B cell (primary cell): ENCODE results near the gene PRKAG2. TPM values are rescaled to one million over a fixed set of nuclear protein-coding genes. Genes with fewer than 3 reads are reported as not detected.

Source experiments
- ATAC-seq: fragments of 200-7000 bp; cut with Tn5 transposase; one replicate; pipeline ENCODE4 v1.10.0; 2021; ENCODE audit warnings: low read depth, mild to moderate bottlenecking, moderate number of reproducible peaks, moderate library complexity
- CTCF ChIA-PET: fragments of 350-600 bp; sonication (Branson Sonifier 250); formaldehyde crosslinking; loops from one replicate; lab custom pipeline; 2021; ENCODE audit warnings: antibody characterized with exemption, inconsistent platforms; lab: Charles Lee
- POLR2A ChIA-PET: fragments of 350-600 bp; sonication (Branson Sonifier 250); formaldehyde crosslinking; loops from one replicate; lab custom pipeline; 2021; ENCODE audit warnings: antibody characterized with exemption; lab: Charles Lee
- DNase-seq: peaks from one replicate; pipeline ENCODE4 v3.0.0; 2013
- H2AFZ ChIP-seq: 2 replicates; pipeline ENCODE4 v1.6.1; 2012; ENCODE audit warnings: mild to moderate bottlenecking, low read depth, low read length; ENCODE audit not compliant: insufficient read depth, poor library complexity, severe bottlenecking
- H3K27ac ChIP-seq, 2 donors: 1 replicate in 1 of 2; 2 replicates in 1 of 2; pipeline ENCODE4 v1.5.1; 2012 to 2013; ENCODE audit warnings: low read length in 2 of 2, mild to moderate bottlenecking in 2 of 2, moderate library complexity in 1 of 2
- H3K27me3 ChIP-seq, 4 experiments: fragments of 200-600 bp in 1 of 4; sonication (generic) in 1 of 4; replicated peaks in 1 of 4; 1 replicate in 2 of 4; 2 replicates in 2 of 4; pipeline versions ENCODE4 v1.6.1 to v1.7.0; 2013 to 2016; ENCODE audit warnings: low read length in 3 of 4, mild to moderate bottlenecking in 2 of 4, mixed read lengths in 1 of 4, moderate library complexity in 1 of 4; ENCODE audit not compliant: insufficient read depth in 4 of 4, control insufficient read depth in 3 of 4; ENCODE audit errors: control extremely low read depth in 1 of 4
- H3K36me3 ChIP-seq, 2 experiments: replicated peaks in 1 of 2; 1 replicate in 1 of 2; 2 replicates in 1 of 2; pipeline versions ENCODE4 v1.6.1 to v1.7.1; 2013; ENCODE audit warnings: low read length in 1 of 2; ENCODE audit not compliant: insufficient read depth in 2 of 2, control insufficient read depth in 1 of 2; ENCODE audit errors: control extremely low read depth in 1 of 2, extremely low read depth in 1 of 2
- H3K4me1 ChIP-seq, 2 donors: fragments of 200-600 bp in 1 of 2; sonication (generic) in 1 of 2; 1 replicate in 1 of 2; 2 replicates in 1 of 2; pipeline versions ENCODE4 v1.5.1 to v1.6.1; 2013 to 2017; ENCODE audit warnings: low read length in 2 of 2; ENCODE audit not compliant: control insufficient read depth in 2 of 2, insufficient read depth in 2 of 2
- H3K4me2 ChIP-seq: replicated peaks from 2 replicates; pipeline ENCODE3; 2012; ENCODE audit warnings: mild to moderate bottlenecking, low read depth, low read length; ENCODE audit not compliant: poor library complexity, severe bottlenecking
- H3K4me3 ChIP-seq, 5 experiments: fragments of 200-600 bp in 1 of 5; sonication (generic) in 1 of 5; 1 replicate in 3 of 5; 2 replicates in 2 of 5; pipeline versions ENCODE4 v1.5.1 to v1.7.0; 2011 to 2016; ENCODE audit warnings: low read length in 4 of 5, mild to moderate bottlenecking in 4 of 5, low read depth in 2 of 5, control low read depth in 1 of 5, moderate library complexity in 1 of 5; ENCODE audit not compliant: insufficient read depth in 1 of 5; ENCODE audit errors: control extremely low read depth in 1 of 5, extremely low read depth in 1 of 5
- H3K79me2 ChIP-seq: fragments of 200-600 bp; sonication (generic); one replicate; pipeline ENCODE4 v1.6.0; 2016; ENCODE audit warnings: low read length; ENCODE audit not compliant: control insufficient read depth, insufficient read depth
- H3K9ac ChIP-seq: fragments of 200-600 bp; sonication (generic); 2 replicates; pipeline ENCODE4 v1.6.1; 2017; ENCODE audit warnings: mild to moderate bottlenecking, low read length, moderate library complexity
- H3K9me3 ChIP-seq, 3 donors: one replicate each; pipeline versions ENCODE4 v1.6.1 to v1.7.1; 2013; ENCODE audit warnings: low read length in 2 of 3; ENCODE audit not compliant: control insufficient read depth in 2 of 3, insufficient read depth in 1 of 3; ENCODE audit errors: control extremely low read depth in 1 of 3
- H4K20me1 ChIP-seq: 2 replicates; pipeline ENCODE4 v1.6.0; 2012; ENCODE audit warnings: mild to moderate bottlenecking, low read length; ENCODE audit not compliant: insufficient read depth, control insufficient read depth, poor library complexity, severe bottlenecking
- H3K27ac Mint-ChIP-seq: one replicate; pipeline ENCODE4 v1.8.0; 2021; ENCODE audit warnings: mixed read lengths
- H3K27me3 Mint-ChIP-seq: one replicate; pipeline ENCODE4 v1.8.0; 2021; ENCODE audit warnings: mixed read lengths
- H3K4me1 Mint-ChIP-seq: one replicate; pipeline ENCODE4 v1.8.0; 2021; ENCODE audit warnings: mixed read lengths
- H3K4me3 Mint-ChIP-seq: one replicate; pipeline ENCODE4 v1.8.0; 2021; ENCODE audit warnings: mixed read lengths
- H3K9me3 Mint-ChIP-seq: one replicate; pipeline ENCODE4 v1.8.0; 2022; ENCODE audit warnings: mixed read lengths; ENCODE audit not compliant: insufficient read depth
- CTCF ChIP-seq: fragments of 200-600 bp; IDR thresholded peaks from one replicate; pipeline ENCODE4 v1.8.0; 2022; ENCODE audit warnings: antibody characterized with exemption, mild to moderate bottlenecking
- EZH2 ChIP-seq: IDR thresholded peaks from 2 replicates; pipeline ENCODE4 v1.6.1; 2012; ENCODE audit warnings: borderline replicate concordance, low read depth, mild to moderate bottlenecking, moderate library complexity, low read length; ENCODE audit not compliant: insufficient read depth, poor library complexity, severe bottlenecking
- WGBS: methylation state at CpG from one replicate; pipeline ENCODE4 v1.1.5; 2013; ENCODE audit warnings: missing lambda C conversion rate; ENCODE audit not compliant: insufficient coverage; 5-methylcytosine and 5-hydroxymethylcytosine counted together
- intact Hi-C: fragments of 100-400 bp; cut with micrococcal nuclease; formaldehyde crosslinking; loops from one replicate; pipeline ENCODE4 v1.10.0; 2022
- polyA plus RNA-seq: library from polyadenylated mRNA; depleted of rRNA; stranded (reverse); fragments of >200 nt; gene quantifications from 2 replicates; pipeline ENCODE4 v1.2.3, GENCODE V29; 2012
- total RNA-seq, 2 donors: library from RNA; stranded (reverse); fragments of 120-200 nt in 1 of 2; gene quantifications; 1 replicate in 1 of 2; 2 replicates in 1 of 2; pipeline versions ENCODE4 v1.2.3 to v1.2.4, GENCODE V29; 2013 to 2022

PRKAG2 gene
- total and polyA plus RNA-seq, 2 donors (not counting 1 experiment from before 2014, with no cell fraction given) = 22.1 to 56.3 TPM

GRCh38 chr7:151710646-151711434, 166.1 kb downstream of the PRKAG2 start:
- Histone ChIP-seq H3K9me3 (peaks cover 0 to 4% (median 0%) of the 10 kb centered on the region in 3 donors), H3K27ac (no peak overlapping the region), H3K4me2 (no peak overlapping the region), H3K36me3 (peaks cover 0 to 3% of the 10 kb centered on the region in 2 experiments), H4K20me1 (peaks cover 8% of the 10 kb centered on the region), H2AFZ (no peak overlapping the region), H3K27me3 (no peaks in the 10 kb centered on the region), H3K79me2 (no peaks in the 10 kb centered on the region), H3K4me1 (peaks cover 0 to 3% of the 10 kb centered on the region in 2 donors), H3K9ac (no peak overlapping the region), H3K4me3 (no peak overlapping the region)
- POLR2A ChIA-PET = no interaction called here
- 96% methylated on average over 4 of the region's 4 CpGs for WGBS
- CTCF ChIA-PET = no interaction called here
- DNase-seq = no peak
- intact Hi-C loops = no loop called here
- Mint-ChIP-seq H3K4me1 (peaks cover 24% of the 10 kb centered on the region), H3K4me3 (no peak overlapping the region), H3K27me3 (no peaks in the 10 kb centered on the region), H3K27ac (no peak overlapping the region), H3K9me3 (no peaks in the 10 kb centered on the region)
- TF ChIP-seq CTCF (no peak), EZH2 (no peak)
- ATAC-seq = no peak

GRCh38 chr7:151710121-151710640, 166.7 kb downstream of the PRKAG2 start:
- POLR2A ChIA-PET = no interaction called here
- CTCF ChIA-PET = no interaction called here
- ATAC-seq = no peak
- Mint-ChIP-seq H3K4me3 (no peak overlapping the region), H3K27me3 (no peaks in the 10 kb centered on the region), H3K4me1 (peaks cover 27% of the 10 kb centered on the region), H3K9me3 (no peaks in the 10 kb centered on the region), H3K27ac (no peak overlapping the region)
- DNase-seq = no peak
- TF ChIP-seq CTCF (no peak), EZH2 (no peak)
- Histone ChIP-seq H3K27me3 (no peaks in the 10 kb centered on the region), H3K4me1 (peaks cover 0 to 3% of the 10 kb centered on the region in 2 donors), H4K20me1 (peaks cover 10% of the 10 kb centered on the region), H3K27ac (no peak overlapping the region), H3K4me3 (no peak overlapping the region), H3K79me2 (no peaks in the 10 kb centered on the region), H3K9me3 (peaks cover 0 to 4% (median 0%) of the 10 kb centered on the region in 3 donors), H2AFZ (no peak overlapping the region), H3K9ac (no peak overlapping the region), H3K36me3 (peaks cover 0 to 3% of the 10 kb centered on the region in 2 experiments), H3K4me2 (no peak overlapping the region)
- intact Hi-C loops = no loop called here
- WGBS = 94% methylated on average over 18 of the region's 18 CpGs
